GM12878 (cell line): ENCODE data around the gene NR4A2. TPM values are rescaled to one million over a fixed set of nuclear protein-coding genes. Genes with fewer than 3 reads are reported as not detected.
A peak's percentile ranks its signal among the peaks of the same experiment; 100 is the strongest.

ENCODE experiments used
- ATAC-seq: fragments of 200-7000 bp; cut with Tn5 transposase; 3 replicates; pipeline ENCODE4 v1.9.1; 2020; ENCODE audit warnings: mild to moderate bottlenecking, moderate library complexity
- BruUV-seq: library from RNA; stranded (reverse); fragments of 400-500 nt; replicated peaks from 2 replicates; lab custom pipeline; 2021; lab: Mats Ljungman, UMichigan
- CTCF ChIA-PET: fragments of 300-600 bp; sonication (Branson Sonifier 250); formaldehyde crosslinking; extraction: SDS; loops from one replicate; lab custom pipeline; 2021; ENCODE audit warnings: inconsistent platforms; lab: Yijun Ruan, JAX
- POLR2A ChIA-PET: fragments of 350-600 bp; formaldehyde crosslinking; extraction: SDS; loops from one replicate; lab custom pipeline; 2021; ENCODE audit warnings: inconsistent platforms; lab: Charles Lee
- RAD21 ChIA-PET: fragments of 300-600 bp; sonication (Branson Sonifier 250); formaldehyde crosslinking; loops from one replicate; lab custom pipeline; 2023; ENCODE audit warnings: antibody characterized with exemption; ENCODE audit not compliant: unreplicated experiment; lab: Charles Lee
- SMC1A ChIA-PET: fragments of 300-600 bp; sonication (Branson Sonifier 250); formaldehyde crosslinking; loops from one replicate; lab custom pipeline; 2023; ENCODE audit not compliant: unreplicated experiment, uncharacterized antibody; lab: Charles Lee
- DNase-seq: peaks from one replicate; pipeline ENCODE4 v3.0.0-alpha.2; 2011; ENCODE audit warnings: low read depth, low spot score
- FAIRE-seq: peaks from 3 replicates; lab custom pipeline; 2011; peaks lifted over from hg19 to GRCh38; lab: Jason Lieb, UNC
- H2AFZ ChIP-seq: 2 replicates; pipeline ENCODE4 v1.6.0; 2011; ENCODE audit warnings: low read depth, low read length, control low read depth; ENCODE audit not compliant: control insufficient read depth
- H3K27ac ChIP-seq: 2 replicates; pipeline ENCODE4 v1.5.1; 2011; ENCODE audit warnings: control low read depth; ENCODE audit not compliant: control insufficient read depth, insufficient read depth
- H3K27me3 ChIP-seq, 2 experiments: replicated peaks in 1 of 2; 2 replicates each; pipeline versions ENCODE4 v1.6.0 to v1.6.1; 2011; ENCODE audit warnings: low read length in 1 of 2; ENCODE audit not compliant: control insufficient read depth in 2 of 2, insufficient read depth in 2 of 2
- H3K36me3 ChIP-seq, 2 experiments: 2 replicates each; pipeline ENCODE4 v1.5.1; 2011; ENCODE audit warnings: low read length in 1 of 2; ENCODE audit not compliant: control insufficient read depth in 2 of 2, insufficient read depth in 2 of 2
- H3K4me1 ChIP-seq: 2 replicates; pipeline ENCODE4 v1.6.1; 2011; ENCODE audit warnings: mild to moderate bottlenecking, low read length, moderate library complexity, mixed read lengths; ENCODE audit not compliant: control insufficient read depth, insufficient read depth
- H3K4me2 ChIP-seq: 2 replicates; pipeline ENCODE4 v1.6.0; 2011; ENCODE audit warnings: control low read depth; ENCODE audit not compliant: control insufficient read depth, insufficient read depth
- H3K4me3 ChIP-seq: fragments of 200-600 bp; sonication (generic); 2 replicates; pipeline ENCODE4 v1.5.1; 2016
- H3K79me2 ChIP-seq: 2 replicates; pipeline ENCODE4 v1.6.0; 2011; ENCODE audit warnings: low read length; ENCODE audit not compliant: control insufficient read depth, insufficient read depth
- H3K9ac ChIP-seq: 2 replicates; pipeline ENCODE4 v1.8.0; 2011; ENCODE audit warnings: low read length, control low read depth, mixed read lengths; ENCODE audit not compliant: control insufficient read depth, insufficient read depth
- H3K9me3 ChIP-seq: replicated peaks from 3 replicates; pipeline ENCODE4 v1.5.1; 2011; ENCODE audit warnings: mild to moderate bottlenecking, low read length; ENCODE audit not compliant: control insufficient read depth, insufficient read depth
- H4K20me1 ChIP-seq: 2 replicates; pipeline ENCODE4 v1.6.0; 2011; ENCODE audit not compliant: control insufficient read depth, insufficient read depth
- ASH2L ChIP-seq: fragments of 300-600, 200-600 bp; sonication (generic); IDR thresholded peaks from 2 replicates; pipeline ENCODE4 v1.6.1; 2017; ENCODE audit warnings: low read depth, mild to moderate bottlenecking, borderline replicate concordance
- BACH1 ChIP-seq: fragments of 450-650 bp; IDR thresholded peaks from 2 replicates; pipeline ENCODE4 v1.6.1; 2017; ENCODE audit warnings: mild to moderate bottlenecking, borderline replicate concordance
- BRCA1 ChIP-seq: IDR thresholded peaks from 2 replicates; pipeline ENCODE4 v1.6.1; 2011; ENCODE audit warnings: low read depth, low read length, improper control_type of control experiment
- CHD1 ChIP-seq: IDR thresholded peaks from 2 replicates; pipeline ENCODE4 v1.6.1; 2012; ENCODE audit warnings: low read depth, low read length, improper control_type of control experiment
- CREB1 ChIP-seq: IDR thresholded peaks from 2 replicates; pipeline ENCODE4 v1.6.1; 2012; ENCODE audit warnings: low read depth, mild to moderate bottlenecking, inconsistent platforms
- GATAD2B ChIP-seq: fragments of 450-650 bp; conservative IDR thresholded peaks from 2 replicates; pipeline ENCODE4 v1.6.1; 2017; ENCODE audit warnings: low read depth, mild to moderate bottlenecking, moderate library complexity
- IKZF2 ChIP-seq, 2 experiments: fragments of 450-650 bp; IDR thresholded peaks; 2 replicates each; pipeline ENCODE4 v1.6.1; 2017; ENCODE audit warnings: mild to moderate bottlenecking in 2 of 2, moderate library complexity in 2 of 2
- JUNB ChIP-seq: IDR thresholded peaks from 2 replicates; pipeline ENCODE4 v1.6.1; 2016; ENCODE audit warnings: antibody characterized with exemption, mild to moderate bottlenecking
- JUND ChIP-seq: IDR thresholded peaks from 2 replicates; pipeline ENCODE4 v1.6.1; 2012; ENCODE audit warnings: low read depth, mild to moderate bottlenecking, low read length, improper control_type of control experiment, moderate library complexity
- NRF1 ChIP-seq: conservative IDR thresholded peaks from 2 replicates; pipeline ENCODE4 v1.6.1; 2011; ENCODE audit warnings: mild to moderate bottlenecking, low read depth, low read length, improper control_type of control experiment
- PML ChIP-seq: IDR thresholded peaks from 2 replicates; pipeline ENCODE4 v1.6.1; 2012; ENCODE audit warnings: low read length, inconsistent platforms
- POLR2A ChIP-seq: IDR thresholded peaks from 2 replicates; pipeline ENCODE4 v1.6.1; 2011; ENCODE audit warnings: low read depth, mild to moderate bottlenecking, low read length
- RCOR1 ChIP-seq: conservative IDR thresholded peaks from 2 replicates; pipeline ENCODE4 v1.6.1; 2012; ENCODE audit warnings: low read depth, low read length, improper control_type of control experiment
- SRF ChIP-seq, 2 experiments: IDR thresholded peaks; 2 replicates each; pipeline ENCODE4 v1.6.1; 2011; ENCODE audit warnings: low read depth in 2 of 2, low read length in 2 of 2, mild to moderate bottlenecking in 1 of 2, moderate library complexity in 1 of 2
- TCF3 ChIP-seq: IDR thresholded peaks from 2 replicates; pipeline ENCODE4 v1.6.1; 2012; ENCODE audit warnings: low read depth, mild to moderate bottlenecking, low read length, borderline replicate concordance; ENCODE audit not compliant: insufficient read depth
- ZBED1 ChIP-seq: IDR thresholded peaks from 2 replicates; pipeline ENCODE4 v1.6.1; 2016; ENCODE audit warnings: borderline replicate concordance
- WGBS: methylation state at CpG from one replicate; pipeline ENCODE4 v1.1.6; 2016; ENCODE audit warnings: low lambda C conversion rate; ENCODE audit not compliant: insufficient replicate concordance, insufficient coverage; ENCODE audit errors: missing lambda C conversion rate; 5-methylcytosine and 5-hydroxymethylcytosine counted together
- in situ Hi-C: fragments of 300-500 bp; cut with MboI; formaldehyde crosslinking; loops from 9 replicates; pipeline ENCODE4 v1.14.3; 2018; ENCODE audit warnings: mixed read lengths
- intact Hi-C: fragments of 100-400 bp; cut with micrococcal nuclease; formaldehyde crosslinking; loops from one replicate; pipeline ENCODE4 v1.14.2; 2022; ENCODE audit not compliant: unreplicated experiment
- polyA plus RNA-seq, 11 experiments: library from polyadenylated mRNA; depleted of rRNA in 4 of 11; unstranded in 6 of 11; stranded (reverse) in 5 of 11; fragments of >200 nt; fragmentation: Nextera tagmentation in 4 of 11; fragmentation: Illumina TruSeq in 1 of 11; extraction: Ambion mirVana in 4 of 11; extraction: Trizol in 1 of 11; gene quantifications; 1 replicate in 1 of 11; 2 replicates in 10 of 11; pipeline versions ENCODE4 v1.2.1 to v1.2.3, GENCODE V29; 2011 to 2016; ENCODE audit warnings: inconsistent platforms in 2 of 11, missing spikeins in 2 of 11, low read depth in 1 of 11
- total RNA-seq, 4 experiments: library from RNA; depleted of rRNA in 3 of 4; stranded (reverse); fragments of >200 nt in 3 of 4; fragmentation: Illumina TruSeq in 1 of 4; extraction: Trizol in 1 of 4; gene quantifications; 2 replicates each; pipeline versions ENCODE4 v1.2.1 to v1.2.3, GENCODE V29; 2013 to 2021
- TF ChIP-seq, protein P1 (sequence below): fragments of 450-650 bp; IDR thresholded peaks from 2 replicates; pipeline ENCODE4 v1.6.1; 2016; ENCODE audit warnings: mild to moderate bottlenecking, moderate library complexity, borderline replicate concordance
- TF ChIP-seq, protein P2 (sequence below): IDR thresholded peaks from 2 replicates; pipeline ENCODE4 v1.6.1; 2012; ENCODE audit warnings: low read depth, low read length, improper control_type of control experiment

Gene NR4A2
- total and polyA plus RNA-seq, 10 of the 15 experiments (the other 5 are each of a cell fraction or from before 2014, with no cell fraction given): 0.15 to 3.4 (median 0.58) TPM

DNA sequence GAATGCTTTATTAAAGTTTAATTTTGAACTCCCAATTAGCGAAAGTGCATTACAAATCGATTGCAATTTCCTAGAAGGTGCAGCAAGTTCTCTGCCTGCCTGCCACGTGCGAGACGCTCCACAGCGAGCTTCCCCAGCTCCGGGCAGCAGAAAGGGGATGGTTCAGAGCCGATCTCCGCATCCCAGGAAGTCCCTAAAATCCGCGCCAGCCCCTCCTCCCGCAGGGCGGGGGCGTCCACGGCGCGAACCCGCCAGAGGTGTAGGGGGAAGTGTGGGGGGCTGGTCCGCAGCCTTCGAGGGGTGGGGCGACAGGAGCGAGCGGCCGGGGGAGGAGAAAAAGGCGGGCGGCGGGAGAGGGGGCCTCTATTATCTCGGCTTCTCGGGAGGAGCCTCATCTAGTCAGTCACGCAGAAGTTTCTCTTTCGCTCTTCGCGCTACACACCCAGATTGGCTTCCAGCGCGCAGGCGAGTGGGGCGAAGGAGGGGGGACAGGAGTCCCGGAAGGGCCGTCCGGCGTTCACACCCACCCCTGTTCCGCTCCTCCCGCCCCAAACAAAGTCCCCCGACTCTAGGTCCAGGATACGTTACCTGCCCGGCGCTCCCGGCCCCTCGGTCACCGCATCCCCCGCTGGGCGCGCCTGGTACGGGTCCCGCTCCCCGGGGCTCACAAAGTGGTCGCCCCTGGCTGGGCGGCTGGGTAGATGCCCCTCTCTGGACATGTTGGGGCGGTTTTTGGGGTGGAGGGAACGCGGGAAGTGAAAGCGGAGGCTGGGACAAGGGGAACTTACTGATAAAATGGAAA is 9.1 kb upstream of the NR4A2 start:
- ChIA-PET RAD21 (interaction anchor here (0.7 to 7.1 kb wide), 34 partner anchors 7 to 852 kb away, joined by 3 to 36 read pairs (median 4); partner anchors contain the start of gene GPD2), CTCF (interaction anchor here (0.8 to 2.7 kb wide), 4 partner anchors 96 to 248 kb away, joined by 3 to 16 read pairs (median 10); partner anchors contain the start of gene GPD2), POLR2A (interaction anchor here (0.8 to 3.4 kb wide), 23 partner anchors 10 to 851 kb away, joined by 3 to 27 read pairs (median 4); no protein-coding TSS in a partner anchor), SMC1A (interaction anchor here (0.9 to 8.9 kb wide), 23 partner anchors 8 to 248 kb away, joined by 3 to 244 read pairs (median 6); partner anchors contain the start of gene GPD2)
- WGBS: 2% methylated on average over 43 of the region's 62 CpGs
- FAIRE-seq (peak; percentile 84), DNase-seq (peak; percentile 89), ATAC-seq (peak; percentile 86)
- peak overlapping the region; percentile 91 for H3K4me2 ChIP-seq
- no peaks in the 10 kb centered on the region for H3K27me3 ChIP-seq
- peak overlapping the region; percentile 93 for H3K4me3 ChIP-seq
- intact Hi-C loops (loop anchor here (1.0 to 2.0 kb wide), 5 partner anchors 39 to 1101 kb away; no protein-coding TSS in a partner anchor), in situ Hi-C loops (loop anchor here (10.0 to 25.0 kb wide), 2 partner anchors 53 to 246 kb away; no protein-coding TSS in a partner anchor)
- H3K36me3 ChIP-seq: no peaks in the 10 kb centered on the region
- H3K27ac ChIP-seq: peak overlapping the region; percentile 100
- BruUV-seq: no TSS peak
- H4K20me1 ChIP-seq: no peaks in the 10 kb centered on the region
- no peaks in the 10 kb centered on the region for H3K9me3 ChIP-seq
- peaks cover 1% of the 10 kb centered on the region for H3K79me2 ChIP-seq
- peak overlapping the region; percentile 100 for H3K9ac ChIP-seq
- H2AFZ ChIP-seq: peak overlapping the region; percentile 3; the same call in 1 of the 2 replicates
- H3K4me1 ChIP-seq: peaks cover 15% of the 10 kb centered on the region
- TF ChIP-seq GATAD2B: peak; percentile 50; the same call in 1 of the 2 replicates
- TF ChIP-seq BACH1: peak; percentile 6; the same call in 1 of the 2 replicates
- no peak for TF ChIP-seq BRCA1
- peak; percentile 90 for TF ChIP-seq POLR2A
- 0 out of 4 replicates have a peak, but pooled peaks of 1 of the 2 experiments have one; percentile 7 for TF ChIP-seq SRF (IDR thresholded peaks at IDR 0.05; ENCODE audit: low read depth in 2 of 2, low read length in 2 of 2)
- TF ChIP-seq NRF1: peak; percentile 33; the same call in 1 of the 2 replicates
- TF ChIP-seq ZBED1: no peak
- TF ChIP-seq JUND: no peak
- peak; percentile 52; the same call in 1 of the 2 replicates for TF ChIP-seq CHD1
- TF ChIP-seq TCF3: 0 out of 2 replicates have a peak, but pooled peaks have one; percentile 16
- TF ChIP-seq, protein P1, sequence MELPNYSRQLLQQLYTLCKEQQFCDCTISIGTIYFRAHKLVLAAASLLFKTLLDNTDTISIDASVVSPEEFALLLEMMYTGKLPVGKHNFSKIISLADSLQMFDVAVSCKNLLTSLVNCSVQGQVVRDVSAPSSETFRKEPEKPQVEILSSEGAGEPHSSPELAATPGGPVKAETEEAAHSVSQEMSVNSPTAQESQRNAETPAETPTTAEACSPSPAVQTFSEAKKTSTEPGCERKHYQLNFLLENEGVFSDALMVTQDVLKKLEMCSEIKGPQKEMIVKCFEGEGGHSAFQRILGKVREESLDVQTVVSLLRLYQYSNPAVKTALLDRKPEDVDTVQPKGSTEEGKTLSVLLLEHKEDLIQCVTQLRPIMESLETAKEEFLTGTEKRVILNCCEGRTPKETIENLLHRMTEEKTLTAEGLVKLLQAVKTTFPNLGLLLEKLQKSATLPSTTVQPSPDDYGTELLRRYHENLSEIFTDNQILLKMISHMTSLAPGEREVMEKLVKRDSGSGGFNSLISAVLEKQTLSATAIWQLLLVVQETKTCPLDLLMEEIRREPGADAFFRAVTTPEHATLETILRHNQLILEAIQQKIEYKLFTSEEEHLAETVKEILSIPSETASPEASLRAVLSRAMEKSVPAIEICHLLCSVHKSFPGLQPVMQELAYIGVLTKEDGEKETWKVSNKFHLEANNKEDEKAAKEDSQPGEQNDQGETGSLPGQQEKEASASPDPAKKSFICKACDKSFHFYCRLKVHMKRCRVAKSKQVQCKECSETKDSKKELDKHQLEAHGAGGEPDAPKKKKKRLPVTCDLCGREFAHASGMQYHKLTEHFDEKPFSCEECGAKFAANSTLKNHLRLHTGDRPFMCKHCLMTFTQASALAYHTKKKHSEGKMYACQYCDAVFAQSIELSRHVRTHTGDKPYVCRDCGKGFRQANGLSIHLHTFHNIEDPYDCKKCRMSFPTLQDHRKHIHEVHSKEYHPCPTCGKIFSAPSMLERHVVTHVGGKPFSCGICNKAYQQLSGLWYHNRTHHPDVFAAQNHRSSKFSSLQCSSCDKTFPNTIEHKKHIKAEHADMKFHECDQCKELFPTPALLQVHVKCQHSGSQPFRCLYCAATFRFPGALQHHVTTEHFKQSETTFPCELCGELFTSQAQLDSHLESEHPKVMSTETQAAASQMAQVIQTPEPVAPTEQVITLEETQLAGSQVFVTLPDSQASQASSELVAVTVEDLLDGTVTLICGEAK: peak; percentile 62; the same call in 1 of the 2 replicates
- no peak for TF ChIP-seq RCOR1
- TF ChIP-seq IKZF2 (IDR thresholded peaks at IDR 0.05): peak; percentile 83 to 91; a peak in 3 of 4 replicates
- peak; percentile 33; the same call in 1 of the 2 replicates for TF ChIP-seq PML
- no peak for TF ChIP-seq ASH2L
- TF ChIP-seq, protein P2, sequence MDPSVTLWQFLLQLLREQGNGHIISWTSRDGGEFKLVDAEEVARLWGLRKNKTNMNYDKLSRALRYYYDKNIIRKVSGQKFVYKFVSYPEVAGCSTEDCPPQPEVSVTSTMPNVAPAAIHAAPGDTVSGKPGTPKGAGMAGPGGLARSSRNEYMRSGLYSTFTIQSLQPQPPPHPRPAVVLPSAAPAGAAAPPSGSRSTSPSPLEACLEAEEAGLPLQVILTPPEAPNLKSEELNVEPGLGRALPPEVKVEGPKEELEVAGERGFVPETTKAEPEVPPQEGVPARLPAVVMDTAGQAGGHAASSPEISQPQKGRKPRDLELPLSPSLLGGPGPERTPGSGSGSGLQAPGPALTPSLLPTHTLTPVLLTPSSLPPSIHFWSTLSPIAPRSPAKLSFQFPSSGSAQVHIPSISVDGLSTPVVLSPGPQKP: 0 out of 2 replicates have a peak, but pooled peaks have one; percentile 9
- no peak for TF ChIP-seq JUNB
- peak; percentile 28; the same call in 1 of the 2 replicates for TF ChIP-seq CREB1
